Transverse colon (tissue), 4 donors: ENCODE results near the gene COL6A2. TPM values are rescaled to one million over a fixed set of nuclear protein-coding genes. Genes with fewer than 3 reads are reported as not detected.

Experiments used
- DNase-seq: peaks from one replicate; pipeline ENCODE4 v3.0.0-alpha.2; 2019
- H3K27ac ChIP-seq, 4 donors: fragments of 200-600 bp; sonication (generic); 2 replicates each; pipeline ENCODE4 v1.5.1; 2016 to 2018; ENCODE audit warnings: inconsistent platforms in 4 of 4
- H3K27me3 ChIP-seq: fragments of 200-600 bp; sonication (generic); 2 replicates; pipeline ENCODE4 v1.5.1; 2017; ENCODE audit warnings: inconsistent platforms
- H3K36me3 ChIP-seq, 4 donors: fragments of 200-600 bp; sonication (generic); 2 replicates each; pipeline ENCODE4 v1.5.1; 2017 to 2019; ENCODE audit warnings: inconsistent platforms in 4 of 4
- H3K4me1 ChIP-seq, 4 donors: fragments of 200-600 bp; sonication (generic); 2 replicates each; pipeline ENCODE4 v1.5.1; 2017 to 2020; ENCODE audit warnings: inconsistent platforms in 4 of 4
- H3K4me3 ChIP-seq, 4 donors: fragments of 200-600 bp; sonication (generic); 1 replicate in 1 of 4; 2 replicates in 3 of 4; pipeline versions ENCODE4 v1.5.1 to v1.6.1; 2017 to 2019; ENCODE audit warnings: inconsistent platforms in 4 of 4
- H3K9me3 ChIP-seq, 2 donors: fragments of 200-600 bp; sonication (generic); 2 replicates each; pipeline ENCODE4 v1.5.1; 2017 to 2019; ENCODE audit warnings: inconsistent platforms in 2 of 2
- EP300 ChIP-seq: sonication (generic); formaldehyde crosslinking; IDR thresholded peaks from one replicate; pipeline ENCODE4 v1.6.1; 2017; ENCODE audit warnings: antibody characterized with exemption, low read depth
- POLR2A ChIP-seq: fragments of 450-650 bp; IDR thresholded peaks from one replicate; pipeline ENCODE4 v1.6.1; 2016; ENCODE audit warnings: antibody characterized with exemption, mild to moderate bottlenecking, moderate library complexity
- POLR2AphosphoS5 ChIP-seq, 3 donors: sonication (generic); formaldehyde crosslinking; IDR thresholded peaks; one replicate each; pipeline ENCODE4 v1.6.1; 2016; ENCODE audit warnings: antibody characterized with exemption in 3 of 3
- WGBS, 2 donors: methylation state at CpG; one replicate each; pipeline ENCODE4 v1.1.5; 2018; ENCODE audit warnings: low coverage in 1 of 2; 5-methylcytosine and 5-hydroxymethylcytosine counted together
- in situ Hi-C, 4 donors: fragments of 200-750 bp; cut with MboI; loops; one replicate each; pipeline versions ENCODE4 v1.15.0 to v1.15.1; 2017; ENCODE audit warnings: low sequenced_read_pairs in 3 of 4, low pct_ligation_motif_present in 1 of 4, low pct_unique_long_range_greater_than_20kb in 1 of 4
- intact Hi-C: fragments of 100-400 bp; cut with DNase I; formaldehyde crosslinking; loops from one replicate; pipeline ENCODE4 v1.15.1; 2023; ENCODE audit warnings: low total_unique reads
- total RNA-seq, 4 donors: library from RNA; depleted of rRNA; stranded (reverse); fragments of >200 nt; gene quantifications; one replicate each; pipeline ENCODE4 v1.1.0, GENCODE V29; 2016
- TF ChIP-seq, protein P1 (sequence below), 5 experiments: fragments of 200-600 bp in 3 of 5; fragments of 450-650 bp in 2 of 5; sonication (generic) in 3 of 5; IDR thresholded peaks; 1 replicate in 2 of 5; 2 replicates in 3 of 5; pipeline ENCODE4 v1.5.1; 2016 to 2017; ENCODE audit warnings: antibody characterized with exemption in 5 of 5, inconsistent platforms in 3 of 5, mild to moderate bottlenecking in 2 of 5, moderate library complexity in 1 of 5

Gene COL6A2
- total RNA-seq, 4 donors from 2014 or later, result 172 to 550 (median 346) TPM

DNA sequence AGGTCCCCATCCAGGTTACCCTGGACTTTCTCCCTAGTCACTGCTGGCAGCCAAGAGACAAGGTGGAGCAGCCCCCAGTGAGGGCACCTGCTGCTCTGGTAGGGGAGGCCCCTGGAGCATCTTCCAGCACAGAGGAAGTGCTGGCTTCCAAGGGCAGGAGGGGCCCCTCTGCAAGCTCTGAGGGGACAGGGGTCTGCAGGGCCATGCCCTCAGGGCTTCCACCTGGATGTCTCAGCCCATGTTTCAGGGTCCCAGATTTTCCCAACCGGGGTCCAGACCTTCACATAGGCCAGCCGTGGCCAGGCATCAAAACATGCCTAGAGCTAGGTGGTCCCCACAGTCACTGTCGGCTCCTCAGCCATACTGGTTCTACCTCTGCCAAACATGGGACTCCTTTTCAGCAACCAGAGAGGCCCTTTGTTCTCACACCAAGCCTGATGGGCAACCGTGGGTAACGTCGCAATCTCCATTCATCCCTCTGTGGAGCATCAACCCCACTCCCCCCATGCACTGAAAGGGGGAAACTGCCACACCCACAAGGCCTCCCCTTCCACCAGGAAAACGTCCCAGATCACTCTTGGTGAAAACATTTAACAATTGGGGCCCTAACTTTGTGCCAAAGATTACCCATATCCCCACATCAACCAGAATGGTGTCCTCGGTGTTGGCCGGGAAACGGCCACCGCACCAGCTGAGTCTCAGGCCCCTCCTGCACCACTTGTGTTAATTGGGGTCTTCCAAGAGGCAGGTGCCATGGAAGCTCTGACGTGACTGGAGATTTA lies 1.9 kb upstream of the COL6A2 start:
- WGBS, 2 donors, result 80 to 84% methylated on average over 1 to 12 of the region's 12 CpGs
- TF ChIP-seq POLR2AphosphoS5 (IDR thresholded peaks at IDR 0.05) (no peak), EP300 (no peak), POLR2A (no peak)
- TF ChIP-seq, protein P1, sequence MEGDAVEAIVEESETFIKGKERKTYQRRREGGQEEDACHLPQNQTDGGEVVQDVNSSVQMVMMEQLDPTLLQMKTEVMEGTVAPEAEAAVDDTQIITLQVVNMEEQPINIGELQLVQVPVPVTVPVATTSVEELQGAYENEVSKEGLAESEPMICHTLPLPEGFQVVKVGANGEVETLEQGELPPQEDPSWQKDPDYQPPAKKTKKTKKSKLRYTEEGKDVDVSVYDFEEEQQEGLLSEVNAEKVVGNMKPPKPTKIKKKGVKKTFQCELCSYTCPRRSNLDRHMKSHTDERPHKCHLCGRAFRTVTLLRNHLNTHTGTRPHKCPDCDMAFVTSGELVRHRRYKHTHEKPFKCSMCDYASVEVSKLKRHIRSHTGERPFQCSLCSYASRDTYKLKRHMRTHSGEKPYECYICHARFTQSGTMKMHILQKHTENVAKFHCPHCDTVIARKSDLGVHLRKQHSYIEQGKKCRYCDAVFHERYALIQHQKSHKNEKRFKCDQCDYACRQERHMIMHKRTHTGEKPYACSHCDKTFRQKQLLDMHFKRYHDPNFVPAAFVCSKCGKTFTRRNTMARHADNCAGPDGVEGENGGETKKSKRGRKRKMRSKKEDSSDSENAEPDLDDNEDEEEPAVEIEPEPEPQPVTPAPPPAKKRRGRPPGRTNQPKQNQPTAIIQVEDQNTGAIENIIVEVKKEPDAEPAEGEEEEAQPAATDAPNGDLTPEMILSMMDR (IDR thresholded peaks at IDR 0.05), result no peak
- peak overlapping the region; percentile 89 to 98 (median 94) for H3K27ac ChIP-seq
- intact Hi-C loops (no loop called here), in situ Hi-C loops (no loop called here)
- H3K27me3 ChIP-seq, result peaks cover 38% of the 10 kb centered on the region
- H3K9me3 ChIP-seq, result no peaks in the 10 kb centered on the region
- H3K36me3 ChIP-seq, result no peaks in the 10 kb centered on the region
- DNase-seq, result no peak
- no peak overlapping the region for H3K4me3 ChIP-seq
- peaks cover 12 to 31% (median 24%) of the 10 kb centered on the region in 4 donors for H3K4me1 ChIP-seq

DNA sequence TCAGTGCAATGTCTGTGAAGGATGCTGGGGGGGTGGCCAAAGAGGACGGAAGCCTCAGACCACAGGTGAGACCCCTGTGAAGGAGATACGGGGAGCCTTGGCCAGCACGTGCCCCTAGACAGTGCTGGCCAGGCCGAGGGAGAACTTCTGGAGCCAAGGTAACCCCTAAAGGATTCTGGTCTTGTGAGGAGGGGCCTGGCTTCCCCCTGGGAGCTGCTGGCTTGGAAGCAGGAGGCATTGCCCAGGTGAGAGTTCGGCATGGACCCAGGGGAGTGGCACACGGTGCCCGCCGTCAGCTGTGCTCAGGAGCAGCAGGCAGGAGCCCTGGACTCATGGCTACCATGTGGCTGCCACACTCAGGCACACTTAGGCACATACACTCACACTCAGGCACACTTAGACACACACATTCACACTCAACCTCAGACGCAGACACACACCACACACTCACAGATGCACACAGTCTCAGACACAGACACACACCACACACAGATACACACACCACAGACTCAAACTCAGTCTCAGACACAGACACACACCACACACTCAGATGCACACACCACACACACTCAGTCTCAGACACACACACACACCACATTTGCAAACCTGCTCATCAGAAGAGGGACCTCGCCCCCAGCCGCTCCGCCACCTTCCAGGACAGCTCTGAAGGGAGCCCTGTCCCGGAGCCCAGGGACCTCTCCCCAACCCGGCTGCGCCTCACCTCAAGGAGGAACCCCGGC lies 1.1 kb upstream of the COL6A2 start:
- Histone ChIP-seq H3K4me3 (peak overlapping the region; percentile 55 to 83 (median 65)), H3K27me3 (peaks cover 46% of the 10 kb centered on the region), H3K36me3 (no peaks in the 10 kb centered on the region), H3K27ac (peak overlapping the region; percentile 89 to 98 (median 94)), H3K9me3 (no peaks in the 10 kb centered on the region), H3K4me1 (peaks cover 12 to 25% (median 20%) of the 10 kb centered on the region in 4 donors)
- intact Hi-C loops, result no loop called here
- 69 to 100% methylated on average over 1 to 14 of the region's 16 CpGs for WGBS, 2 donors
- in situ Hi-C loops, result no loop called here
- TF ChIP-seq EP300, result no peak
- TF ChIP-seq, protein P1 (IDR thresholded peaks at IDR 0.05), result no peak
- TF ChIP-seq POLR2AphosphoS5 (IDR thresholded peaks at IDR 0.05), result no peak
- no peak for TF ChIP-seq POLR2A
- DNase-seq, result peak; percentile 8

DNA sequence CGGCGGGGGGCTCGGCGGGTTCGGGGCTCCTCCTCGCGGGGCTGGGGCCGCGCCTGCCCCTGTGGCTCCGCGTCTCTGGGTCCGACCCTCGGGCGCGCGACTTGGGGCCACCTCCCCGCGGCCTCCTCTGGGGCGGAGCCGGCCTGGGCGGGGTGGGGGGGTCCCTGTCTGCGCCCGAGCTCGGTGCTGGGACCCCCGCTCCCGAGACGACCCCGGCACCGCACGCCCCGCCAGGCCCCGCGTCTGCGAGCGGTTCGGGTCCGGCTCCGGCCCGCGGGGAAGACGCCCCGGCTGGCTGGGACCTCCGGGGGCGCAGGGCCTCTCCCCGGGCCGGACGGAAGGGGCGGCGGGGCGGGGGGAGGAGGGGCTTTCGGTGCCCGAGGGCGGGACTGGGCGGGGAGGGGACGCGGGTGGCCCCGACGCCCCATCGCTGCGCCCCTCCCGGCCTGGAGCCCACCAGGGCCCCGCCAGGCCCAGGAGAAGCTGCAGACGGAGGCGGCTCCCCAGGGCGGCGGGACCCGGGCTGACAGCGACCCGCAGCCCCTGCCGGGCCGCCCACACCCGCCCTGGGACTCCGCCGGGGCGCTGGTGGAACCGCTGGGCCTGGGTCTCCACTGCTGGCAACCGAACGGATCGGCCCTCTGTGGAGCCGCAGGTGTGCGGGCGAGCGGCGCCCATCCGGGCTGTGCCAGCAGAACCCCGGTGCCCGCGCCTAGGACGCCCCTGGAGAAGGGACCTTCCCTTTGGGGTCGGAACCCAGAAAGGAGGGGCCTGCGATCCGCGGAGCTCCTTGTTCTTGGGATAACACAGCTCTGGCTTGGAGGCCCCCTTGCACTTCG lies 610 bp downstream of the COL6A2 start:
- H3K4me3 ChIP-seq, result peak overlapping the region; percentile 55 to 83 (median 65)
- peak overlapping the region; percentile 89 to 98 (median 94) for H3K27ac ChIP-seq
- WGBS, 2 donors, result 14% methylated on average over 22 of the region's 94 CpGs; no CpG with 5 or more reads in 1 of the 2 donors
- in situ Hi-C loops, result no loop called here
- H3K27me3 ChIP-seq, result peaks cover 58% of the 10 kb centered on the region
- H3K4me1 ChIP-seq, result peaks cover 3 to 13% (median 9%) of the 10 kb centered on the region in 4 donors
- intact Hi-C loops, result loop anchor here (1.0 kb wide), 1 partner anchor 126 kb away; no protein-coding TSS in a partner anchor
- peaks cover 8% of the 10 kb centered on the region in 2 donors for H3K9me3 ChIP-seq
- TF ChIP-seq, protein P1 (IDR thresholded peaks at IDR 0.05), result no peak
- TF ChIP-seq POLR2A, result no peak
- no peak for TF ChIP-seq EP300
- no peak for TF ChIP-seq POLR2AphosphoS5 (IDR thresholded peaks at IDR 0.05)
- DNase-seq, result peak; percentile 10
- H3K36me3 ChIP-seq, result no peaks in the 10 kb centered on the region
